ENCODE results near the gene CAMTA1. TPM values are rescaled to one million over a fixed set of nuclear protein-coding genes. Genes with fewer than 3 reads are reported as not detected.

Gene CAMTA1
- total RNA-seq, 1 donor from 2014 or later: 62.9 TPM

DNA sequence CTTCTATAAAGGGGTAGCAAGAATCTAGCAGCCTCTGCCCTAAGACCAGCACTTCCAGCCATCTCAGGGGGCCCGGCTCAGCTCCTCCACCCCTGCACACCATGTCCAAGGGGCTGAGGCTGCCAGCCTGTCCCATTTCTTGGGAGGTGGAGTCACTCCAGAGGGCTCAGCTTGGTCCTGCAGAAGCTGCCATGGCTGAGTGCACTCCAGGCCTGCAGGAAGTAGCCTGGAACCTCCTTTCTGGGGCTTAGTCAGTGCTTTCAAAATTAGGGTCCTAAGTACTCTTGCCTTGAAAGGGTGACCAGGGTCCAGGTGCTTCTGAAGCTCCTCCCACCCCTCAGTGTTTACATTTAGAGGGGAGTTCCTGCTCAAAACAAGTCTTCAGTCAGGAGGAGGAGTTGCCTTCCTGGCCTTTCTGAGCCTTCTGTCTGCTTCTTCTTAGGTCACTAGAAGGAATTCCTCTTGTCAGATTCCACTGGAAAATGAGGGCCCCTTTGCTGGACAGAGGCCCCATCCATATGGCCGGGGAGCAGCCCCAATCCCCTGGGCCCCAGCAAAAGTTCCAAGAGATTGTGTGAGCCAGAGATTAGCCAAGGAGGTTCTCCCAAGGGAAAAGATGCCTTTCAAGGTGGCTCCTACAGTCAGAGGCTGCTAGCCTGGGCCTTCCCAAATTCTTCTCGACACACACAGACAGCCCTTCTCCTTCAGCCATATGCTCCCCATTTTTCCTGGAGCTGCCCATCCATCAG, 857.7 kb downstream of the CAMTA1 start:
- no peaks in the 10 kb centered on the region for H3K27me3 ChIP-seq
- H3K36me3 ChIP-seq: no peaks in the 10 kb centered on the region
- H3K27ac ChIP-seq: no peak overlapping the region
- TF ChIP-seq POLR2A (IDR thresholded peaks at IDR 0.05): no peak
- TF ChIP-seq POLR2AphosphoS5 (IDR thresholded peaks at IDR 0.05; ENCODE audit: insufficient read depth in 1 of 2, low read depth in 1 of 2): no peak
- TF ChIP-seq, protein P1, sequence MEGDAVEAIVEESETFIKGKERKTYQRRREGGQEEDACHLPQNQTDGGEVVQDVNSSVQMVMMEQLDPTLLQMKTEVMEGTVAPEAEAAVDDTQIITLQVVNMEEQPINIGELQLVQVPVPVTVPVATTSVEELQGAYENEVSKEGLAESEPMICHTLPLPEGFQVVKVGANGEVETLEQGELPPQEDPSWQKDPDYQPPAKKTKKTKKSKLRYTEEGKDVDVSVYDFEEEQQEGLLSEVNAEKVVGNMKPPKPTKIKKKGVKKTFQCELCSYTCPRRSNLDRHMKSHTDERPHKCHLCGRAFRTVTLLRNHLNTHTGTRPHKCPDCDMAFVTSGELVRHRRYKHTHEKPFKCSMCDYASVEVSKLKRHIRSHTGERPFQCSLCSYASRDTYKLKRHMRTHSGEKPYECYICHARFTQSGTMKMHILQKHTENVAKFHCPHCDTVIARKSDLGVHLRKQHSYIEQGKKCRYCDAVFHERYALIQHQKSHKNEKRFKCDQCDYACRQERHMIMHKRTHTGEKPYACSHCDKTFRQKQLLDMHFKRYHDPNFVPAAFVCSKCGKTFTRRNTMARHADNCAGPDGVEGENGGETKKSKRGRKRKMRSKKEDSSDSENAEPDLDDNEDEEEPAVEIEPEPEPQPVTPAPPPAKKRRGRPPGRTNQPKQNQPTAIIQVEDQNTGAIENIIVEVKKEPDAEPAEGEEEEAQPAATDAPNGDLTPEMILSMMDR (IDR thresholded peaks at IDR 0.05): no peak
- H3K4me3 ChIP-seq: no peak overlapping the region
- H3K9me3 ChIP-seq: no peaks in the 10 kb centered on the region
- no peaks in the 10 kb centered on the region for H3K4me1 ChIP-seq
- intact Hi-C loops (cut with DNase I): no loop called here
- no peak for DNase-seq (ENCODE audit: extremely low spot score in 2 of 2)

DNA sequence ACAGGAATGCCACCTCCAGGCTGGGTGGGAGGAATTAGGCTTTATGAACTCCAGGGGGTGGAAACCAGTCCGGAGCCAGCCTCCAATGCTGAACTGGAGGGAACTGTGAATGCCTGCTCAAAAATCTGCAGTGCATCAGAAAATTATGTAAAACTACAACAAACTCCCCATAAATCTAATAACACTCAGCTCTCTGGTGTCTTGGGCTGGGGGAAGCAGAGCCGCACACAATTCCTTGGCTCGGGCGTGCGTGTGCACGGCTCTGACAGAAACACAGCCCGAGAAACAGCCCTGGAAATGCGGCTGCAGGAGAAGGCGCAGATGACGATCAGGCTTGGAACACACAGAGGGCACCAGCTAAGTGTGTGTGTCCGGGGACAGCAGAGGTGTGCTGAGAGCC, 858.3 kb downstream of the CAMTA1 start:
- DNase-seq (ENCODE audit: extremely low spot score in 2 of 2): no peak
- no peak for TF ChIP-seq POLR2A (IDR thresholded peaks at IDR 0.05)
- TF ChIP-seq, protein P1 (IDR thresholded peaks at IDR 0.05): no peak
- no peak for TF ChIP-seq POLR2AphosphoS5 (IDR thresholded peaks at IDR 0.05; ENCODE audit: insufficient read depth in 1 of 2, low read depth in 1 of 2)
- Histone ChIP-seq H3K27me3 (no peaks in the 10 kb centered on the region), H3K4me3 (no peak overlapping the region), H3K4me1 (no peaks in the 10 kb centered on the region), H3K36me3 (no peaks in the 10 kb centered on the region), H3K9me3 (no peaks in the 10 kb centered on the region), H3K27ac (no peak overlapping the region)
- intact Hi-C loops (cut with DNase I): no loop called here

DNA sequence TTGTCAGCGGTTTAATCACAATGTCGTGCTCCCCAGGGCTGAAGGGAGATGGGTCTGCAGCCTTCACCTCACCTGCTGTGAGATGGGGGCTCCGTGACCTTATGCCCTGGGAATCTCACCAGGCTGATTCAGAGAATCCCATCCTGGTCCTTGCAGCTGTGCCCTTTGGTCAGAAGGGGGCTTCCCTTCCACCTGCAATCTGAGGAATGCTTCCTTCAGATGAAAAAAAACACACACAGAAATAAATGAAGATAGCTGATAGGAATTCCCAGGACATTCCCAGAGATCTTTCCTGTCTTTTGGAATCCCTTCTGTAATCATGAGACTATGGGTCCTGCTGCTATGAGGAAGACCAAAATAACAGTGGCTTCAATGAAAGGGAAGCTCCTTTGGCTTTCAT, 858.8 kb downstream of the CAMTA1 start:
- TF ChIP-seq POLR2AphosphoS5 (IDR thresholded peaks at IDR 0.05; ENCODE audit: insufficient read depth in 1 of 2, low read depth in 1 of 2): no peak
- no peak for TF ChIP-seq POLR2A (IDR thresholded peaks at IDR 0.05)
- TF ChIP-seq, protein P1 (IDR thresholded peaks at IDR 0.05): no peak
- no peaks in the 10 kb centered on the region for H3K27me3 ChIP-seq
- no peaks in the 10 kb centered on the region for H3K36me3 ChIP-seq
- H3K4me1 ChIP-seq: no peaks in the 10 kb centered on the region
- H3K27ac ChIP-seq: no peak overlapping the region
- H3K9me3 ChIP-seq: no peaks in the 10 kb centered on the region
- H3K4me3 ChIP-seq: no peak overlapping the region
- intact Hi-C loops (cut with DNase I): no loop called here
- no peak for DNase-seq (ENCODE audit: extremely low spot score in 2 of 2)

DNA sequence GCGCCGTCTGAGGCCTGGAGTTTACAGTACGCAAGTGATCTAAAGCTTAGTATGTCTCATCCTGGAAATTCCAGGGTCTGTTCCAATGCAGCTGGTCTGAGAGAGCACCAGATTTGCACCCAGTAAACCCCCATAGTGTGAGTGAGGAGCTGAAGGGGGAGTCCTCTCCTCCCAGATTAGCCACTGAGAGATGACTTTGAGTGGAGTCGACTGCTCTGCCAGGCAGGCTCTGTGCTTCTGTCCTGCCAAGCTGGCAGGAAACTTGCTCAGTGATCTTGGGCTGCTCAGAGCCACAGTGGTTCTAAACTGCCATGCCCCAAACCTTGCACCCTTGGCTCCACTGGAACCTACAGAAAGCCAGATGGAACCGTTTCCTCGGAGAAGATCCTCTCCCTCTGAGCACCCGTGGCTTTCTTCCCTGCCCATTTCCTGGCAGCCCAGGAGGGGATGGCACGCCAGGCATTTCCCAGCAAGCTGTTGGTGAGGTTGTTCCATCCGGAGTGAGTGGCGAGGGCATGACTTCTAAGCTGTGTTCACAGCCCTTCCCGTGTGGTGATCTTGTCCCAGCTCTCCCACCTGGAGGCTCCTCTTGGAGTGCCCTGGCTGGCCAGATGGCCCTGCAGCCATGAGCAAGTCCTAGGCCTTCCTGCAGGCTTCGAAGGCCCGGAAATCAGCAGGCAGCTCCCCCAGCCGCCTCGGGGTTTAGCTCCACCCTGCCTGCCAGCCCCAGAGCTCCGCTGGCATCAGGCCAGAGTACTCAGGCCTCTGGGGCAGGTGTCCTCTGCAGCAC, 859.9 kb downstream of the CAMTA1 start:
- no peaks in the 10 kb centered on the region for H3K36me3 ChIP-seq
- TF ChIP-seq POLR2AphosphoS5 (IDR thresholded peaks at IDR 0.05; ENCODE audit: insufficient read depth in 1 of 2, low read depth in 1 of 2): peak in 1 of 2 donors; percentile 33
- TF ChIP-seq POLR2A (IDR thresholded peaks at IDR 0.05): no peak
- TF ChIP-seq, protein P1 (IDR thresholded peaks at IDR 0.05): no peak
- intact Hi-C loops (cut with DNase I): loop anchor here (5.0 kb wide), 1 partner anchor 603 kb away; no protein-coding TSS in a partner anchor
- no peak overlapping the region for H3K27ac ChIP-seq
- H3K4me1 ChIP-seq: no peaks in the 10 kb centered on the region
- DNase-seq (ENCODE audit: extremely low spot score in 2 of 2): no peak
- no peak overlapping the region for H3K4me3 ChIP-seq
- H3K27me3 ChIP-seq: no peaks in the 10 kb centered on the region
- H3K9me3 ChIP-seq: no peaks in the 10 kb centered on the region

DNA sequence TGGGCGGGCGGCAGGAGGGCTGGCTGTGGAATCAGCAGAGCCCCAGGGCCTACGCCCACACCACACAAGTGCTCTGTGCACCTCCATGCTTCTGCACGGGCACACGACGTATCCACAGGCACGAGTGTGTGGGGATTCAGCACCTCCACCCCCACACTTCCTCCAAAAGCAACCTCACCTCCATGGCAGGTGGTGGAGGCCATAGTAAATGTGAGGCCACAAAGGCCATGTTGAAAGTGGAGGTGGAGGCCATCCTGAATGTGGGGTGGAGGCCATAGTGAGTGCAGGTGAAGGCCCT, 860.4 kb downstream of the CAMTA1 start:
- no peak for DNase-seq (ENCODE audit: extremely low spot score in 2 of 2)
- H3K36me3 ChIP-seq: no peaks in the 10 kb centered on the region
- intact Hi-C loops (cut with DNase I): loop anchor here (5.0 kb wide), 1 partner anchor 603 kb away; no protein-coding TSS in a partner anchor
- no peaks in the 10 kb centered on the region for H3K27me3 ChIP-seq
- H3K27ac ChIP-seq: no peak overlapping the region
- H3K4me1 ChIP-seq: no peaks in the 10 kb centered on the region
- TF ChIP-seq POLR2A (IDR thresholded peaks at IDR 0.05) (no peak), POLR2AphosphoS5 (IDR thresholded peaks at IDR 0.05; ENCODE audit: insufficient read depth in 1 of 2, low read depth in 1 of 2) (no peak)
- TF ChIP-seq, protein P1 (IDR thresholded peaks at IDR 0.05): no peak
- no peaks in the 10 kb centered on the region for H3K9me3 ChIP-seq
- no peak overlapping the region for H3K4me3 ChIP-seq
